Body of pancreas (tissue), 4 donors: Measurements from ENCODE around the gene COL5A1.

Source experiments
- POLR2A ChIP-seq, 3 donors: fragments of 450-650 bp; IDR thresholded peaks; one replicate each; pipeline ENCODE4 v1.6.1; 2016; ENCODE audit warnings: antibody characterized with exemption in 3 of 3, mild to moderate bottlenecking in 2 of 3
- TF ChIP-seq, protein P1 (sequence below), 7 experiments: fragments of 450-650 bp in 4 of 7; fragments of 200-600 bp in 3 of 7; sonication (generic) in 3 of 7; IDR thresholded peaks; one replicate each; pipeline ENCODE4 v1.5.1; 2016 to 2019; ENCODE audit warnings: antibody characterized with exemption in 7 of 7

DNA sequence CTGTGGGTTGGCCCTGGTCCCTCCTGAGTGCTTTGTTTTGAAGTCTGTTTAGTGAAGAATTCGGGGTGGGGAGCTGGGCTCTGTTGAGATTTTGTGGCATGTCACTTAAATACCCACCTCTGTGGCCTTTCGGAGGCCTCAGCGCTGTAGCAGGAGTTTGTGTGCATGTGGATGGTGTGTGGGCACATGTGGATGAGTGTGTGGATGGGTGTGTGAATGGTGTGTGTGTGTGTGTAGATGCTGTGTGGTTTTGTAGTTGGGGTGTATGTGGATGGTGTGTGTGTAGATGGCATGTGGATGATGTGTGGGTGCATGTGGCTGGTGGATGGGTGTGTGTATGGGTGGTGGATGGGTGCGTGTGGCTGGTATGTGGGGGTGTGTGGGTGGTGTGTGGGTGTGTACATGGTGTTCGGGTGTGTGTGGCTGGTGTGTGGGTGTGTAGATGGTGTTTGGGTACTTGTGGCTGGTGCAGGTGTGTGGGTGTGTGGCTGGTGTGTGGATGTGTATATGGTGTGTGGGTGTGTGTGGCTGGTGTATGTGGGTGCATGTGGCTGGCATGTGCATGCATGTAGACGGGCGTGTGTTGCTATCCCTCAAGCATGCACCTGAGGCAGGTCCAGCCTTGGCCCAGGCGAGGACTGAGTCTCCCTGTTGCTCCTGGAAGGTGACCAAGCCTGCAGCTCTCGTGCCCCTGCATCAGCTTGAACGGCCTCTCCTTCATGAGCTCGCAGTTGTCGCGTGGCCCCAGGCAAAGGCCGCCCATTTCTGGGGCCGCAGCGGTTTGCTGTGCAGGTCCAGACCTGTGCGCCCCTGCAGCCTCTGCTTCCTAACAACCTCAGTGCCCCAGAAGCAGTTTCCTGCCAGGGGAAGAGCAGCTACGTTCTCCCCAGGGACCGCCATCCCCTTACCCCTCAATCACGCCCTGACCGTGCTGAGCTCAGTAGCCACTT lies 185.0 kb downstream of the COL5A1 start:
- TF ChIP-seq, protein P1, sequence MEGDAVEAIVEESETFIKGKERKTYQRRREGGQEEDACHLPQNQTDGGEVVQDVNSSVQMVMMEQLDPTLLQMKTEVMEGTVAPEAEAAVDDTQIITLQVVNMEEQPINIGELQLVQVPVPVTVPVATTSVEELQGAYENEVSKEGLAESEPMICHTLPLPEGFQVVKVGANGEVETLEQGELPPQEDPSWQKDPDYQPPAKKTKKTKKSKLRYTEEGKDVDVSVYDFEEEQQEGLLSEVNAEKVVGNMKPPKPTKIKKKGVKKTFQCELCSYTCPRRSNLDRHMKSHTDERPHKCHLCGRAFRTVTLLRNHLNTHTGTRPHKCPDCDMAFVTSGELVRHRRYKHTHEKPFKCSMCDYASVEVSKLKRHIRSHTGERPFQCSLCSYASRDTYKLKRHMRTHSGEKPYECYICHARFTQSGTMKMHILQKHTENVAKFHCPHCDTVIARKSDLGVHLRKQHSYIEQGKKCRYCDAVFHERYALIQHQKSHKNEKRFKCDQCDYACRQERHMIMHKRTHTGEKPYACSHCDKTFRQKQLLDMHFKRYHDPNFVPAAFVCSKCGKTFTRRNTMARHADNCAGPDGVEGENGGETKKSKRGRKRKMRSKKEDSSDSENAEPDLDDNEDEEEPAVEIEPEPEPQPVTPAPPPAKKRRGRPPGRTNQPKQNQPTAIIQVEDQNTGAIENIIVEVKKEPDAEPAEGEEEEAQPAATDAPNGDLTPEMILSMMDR (IDR thresholded peaks at IDR 0.05): no peak
- TF ChIP-seq POLR2A (IDR thresholded peaks at IDR 0.05): no peak
